GM19193 (cell line): Measurements from ENCODE around the gene PFKL.

Experiments used
- POLR2A ChIP-seq: IDR thresholded peaks from 4 replicates; pipeline ENCODE4 v1.6.1; 2011; ENCODE audit not compliant: insufficient read depth, insufficient read length; ENCODE audit errors: extremely low read depth

Gene PFKL

DNA sequence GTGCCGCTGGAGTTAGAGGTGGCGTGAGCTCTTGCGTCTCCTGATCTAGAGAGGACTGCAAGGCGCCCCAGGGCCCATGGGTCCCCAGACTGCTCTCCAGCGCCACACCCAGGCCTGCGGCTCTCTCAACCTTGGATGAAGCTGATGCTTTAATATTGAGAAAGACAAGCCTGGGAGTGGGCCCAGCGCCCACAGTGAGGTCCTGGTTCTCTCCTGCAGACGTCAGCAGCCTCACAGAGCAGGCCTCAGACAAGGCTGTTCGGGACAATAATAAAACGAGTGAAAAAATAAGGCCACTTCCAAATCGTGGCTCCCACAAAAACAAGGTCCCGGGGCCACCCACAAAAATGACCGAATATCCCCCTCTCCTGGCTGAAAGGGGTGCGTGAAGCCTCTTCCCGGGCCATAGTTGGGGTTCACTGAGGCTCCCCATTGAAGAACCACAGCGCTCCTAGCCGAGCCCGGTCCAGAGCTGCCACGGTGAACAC is 32.2 kb upstream of the PFKL start:
- TF ChIP-seq POLR2A: no peak

DNA sequence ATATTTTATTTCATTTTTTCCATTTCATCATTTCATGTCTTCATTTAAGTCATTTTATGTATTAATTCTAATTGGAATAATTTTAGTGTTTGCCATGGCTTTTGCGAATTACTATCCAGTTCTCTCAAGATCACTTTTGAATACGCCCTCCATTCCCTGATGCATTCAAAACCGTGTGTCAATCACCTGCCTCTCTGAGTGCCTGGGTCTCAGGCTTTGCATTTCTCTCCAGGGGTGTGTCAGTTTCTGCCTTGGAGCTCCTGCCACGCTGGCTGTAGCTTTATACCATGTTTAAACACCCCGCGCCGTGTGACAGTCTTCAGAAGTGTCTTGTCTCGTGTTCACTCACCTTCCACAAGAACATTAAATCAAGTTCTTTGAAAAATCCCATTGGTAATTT is 30.8 kb upstream of the PFKL start:
- no peak for TF ChIP-seq POLR2A

DNA sequence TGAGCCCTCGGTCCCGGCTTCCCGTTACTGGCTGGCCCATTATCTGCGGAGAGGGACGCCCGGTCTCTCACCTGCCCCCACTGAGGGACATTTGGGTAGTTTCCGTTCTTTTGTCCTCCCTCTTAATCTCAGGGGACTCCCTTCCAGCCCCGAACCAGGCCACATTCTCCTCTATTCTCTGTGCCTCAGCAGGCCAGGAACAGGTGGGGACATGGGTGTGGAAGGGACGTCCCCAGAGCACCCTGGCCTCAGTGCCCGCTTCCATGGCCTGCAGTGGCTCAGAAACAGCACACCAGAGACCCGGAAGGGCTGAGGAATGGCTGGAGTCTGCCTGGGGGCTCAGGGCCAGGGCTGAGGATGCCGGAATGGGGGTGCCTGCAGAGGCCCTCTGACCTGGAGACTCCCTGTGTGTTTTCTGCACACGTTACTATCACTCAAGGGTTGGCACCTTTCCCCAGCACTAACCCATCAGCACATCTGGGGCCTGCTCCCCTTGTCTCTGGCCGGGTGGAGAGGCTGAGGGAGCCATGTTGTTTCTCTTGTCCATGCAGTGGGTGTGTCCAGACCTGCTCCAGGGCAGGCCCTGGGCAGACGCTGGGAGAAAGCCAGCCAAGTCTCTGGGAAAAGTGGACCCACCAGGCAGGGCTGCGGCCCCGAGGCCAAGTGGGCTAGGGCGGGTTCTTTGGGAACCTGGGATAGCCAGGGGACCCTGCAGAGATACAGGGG is 28.1 kb upstream of the PFKL start:
- no peak for TF ChIP-seq POLR2A

DNA sequence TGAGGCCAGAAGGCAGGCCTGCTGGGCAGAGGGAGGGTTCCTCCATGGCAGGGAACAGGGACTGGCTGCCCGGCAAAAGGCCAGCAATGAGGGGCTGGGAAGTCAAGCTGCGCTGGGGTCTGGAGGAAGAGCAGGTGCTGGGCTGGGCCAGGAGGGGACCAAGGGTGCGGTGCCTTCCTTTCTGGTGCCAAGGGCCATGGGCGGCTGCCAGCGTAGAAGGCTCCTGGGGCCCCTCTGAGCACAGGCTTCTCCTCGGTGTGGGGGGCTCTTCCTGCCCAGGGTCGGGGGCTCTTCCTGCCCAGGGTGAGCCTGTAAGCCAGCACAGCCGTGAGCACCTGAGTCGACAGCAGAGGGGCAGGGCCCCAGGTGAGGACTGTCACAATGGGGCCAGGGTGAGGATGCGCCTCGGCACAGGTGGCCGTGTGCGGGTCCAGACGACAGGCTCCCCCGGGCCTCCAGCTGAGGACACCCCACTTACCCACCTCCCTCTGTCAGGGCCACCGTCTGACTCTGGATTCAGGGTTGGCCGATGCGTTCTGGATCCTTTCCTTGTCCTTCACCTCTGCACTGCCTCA is 27.5 kb upstream of the PFKL start:
- TF ChIP-seq POLR2A: no peak

DNA sequence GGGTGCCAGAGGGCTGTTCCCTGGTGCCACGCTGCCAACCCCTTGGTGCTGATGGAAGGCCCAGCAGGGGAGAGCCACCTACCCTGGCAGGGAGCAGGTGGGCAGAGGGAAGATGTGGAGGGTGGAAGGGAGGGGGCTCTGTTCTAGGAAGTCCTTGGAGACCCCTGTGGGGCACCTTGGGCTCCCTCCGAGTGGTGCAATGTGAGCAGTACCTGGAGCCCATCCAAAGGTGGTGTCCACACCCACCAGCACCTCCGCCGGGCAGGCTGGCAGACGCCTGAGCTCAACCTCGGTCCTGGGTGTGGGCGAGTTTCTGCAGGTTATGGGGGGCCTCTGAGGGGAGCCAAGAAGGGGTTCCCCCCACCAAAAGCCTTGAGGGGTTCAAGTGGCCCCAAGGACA is 26.8 kb upstream of the PFKL start:
- TF ChIP-seq POLR2A: no peak

DNA sequence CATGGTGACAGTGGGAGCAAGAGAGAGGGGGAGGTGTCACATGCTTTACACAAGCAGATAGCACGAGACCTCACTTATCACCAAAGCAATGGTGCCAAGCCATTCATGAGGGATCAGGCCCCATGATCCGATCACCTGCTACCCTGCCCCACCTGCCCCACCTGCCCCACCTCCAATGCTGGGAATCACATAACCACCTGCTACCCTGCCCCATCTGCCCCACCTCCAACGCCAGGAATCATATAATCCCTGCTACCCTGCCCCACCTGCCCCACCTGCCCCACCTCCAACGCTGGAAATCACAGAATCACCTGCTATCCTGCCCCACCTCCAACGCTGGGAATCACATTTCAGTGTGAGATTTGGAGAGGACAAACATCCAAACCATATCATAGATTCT is 24.8 kb upstream of the PFKL start:
- TF ChIP-seq POLR2A: no peak

DNA sequence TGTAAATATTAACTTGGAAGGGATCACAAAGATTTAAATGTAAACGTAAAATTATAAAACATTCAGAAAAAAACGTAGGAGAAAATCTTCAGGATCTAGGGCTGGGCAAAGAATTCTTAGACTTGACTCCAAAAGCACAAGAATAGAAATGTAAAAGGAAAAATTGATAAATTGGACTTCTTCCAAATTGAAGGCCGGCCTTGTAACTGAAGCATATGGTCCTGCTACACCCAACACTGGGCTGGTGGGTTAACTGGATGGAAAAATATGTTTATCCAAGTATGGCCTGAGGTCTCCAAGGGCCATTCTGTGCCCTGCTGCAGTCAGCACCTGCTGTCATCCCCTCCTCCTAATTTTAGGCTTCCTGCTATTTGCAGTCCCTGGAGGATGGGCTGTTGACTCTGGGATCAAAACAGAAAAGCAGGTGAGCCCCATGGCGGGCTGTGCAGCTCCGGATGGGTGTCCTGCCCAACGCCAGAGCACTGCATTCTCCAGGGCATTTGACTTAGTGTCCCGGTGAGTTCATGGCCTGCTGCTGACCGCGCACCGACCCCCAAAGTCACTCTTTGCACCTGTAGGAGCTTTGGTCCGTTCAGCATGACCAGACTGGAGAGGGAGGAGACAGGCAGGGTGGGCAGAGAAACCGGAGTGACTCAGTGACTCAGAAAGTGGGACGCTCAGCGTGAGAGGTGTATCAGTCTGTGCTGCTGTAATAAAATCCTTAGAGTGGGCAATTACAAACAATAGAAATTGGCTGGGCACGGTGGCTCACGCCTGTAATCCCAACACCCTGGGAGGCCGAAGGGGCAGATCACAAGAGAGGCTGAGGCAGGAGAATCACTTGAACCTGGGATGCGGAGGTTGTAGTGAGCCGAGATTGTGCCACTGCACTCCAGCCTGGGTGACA is 20.2 kb upstream of the PFKL start:
- TF ChIP-seq POLR2A: no peak

DNA sequence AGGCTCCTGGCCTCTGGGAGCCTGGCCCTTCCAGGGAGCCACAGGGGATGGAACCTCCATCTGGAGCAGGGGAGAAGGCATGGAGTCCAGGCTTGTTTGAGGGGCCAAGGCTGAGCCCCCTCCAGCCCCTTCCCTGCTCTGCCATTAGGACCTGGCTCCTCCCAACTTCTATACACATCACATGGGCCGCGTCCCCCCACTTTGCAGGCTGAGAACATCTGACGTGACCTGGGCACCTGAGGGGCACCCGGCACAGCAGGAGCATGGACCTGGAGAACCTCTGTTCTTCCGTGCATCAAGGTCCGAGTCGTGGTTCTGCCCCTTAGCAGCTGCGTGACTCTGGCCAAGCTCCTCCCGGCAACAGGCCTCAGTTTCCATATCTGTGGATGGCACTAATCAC is 18.1 kb upstream of the PFKL start:
- no peak for TF ChIP-seq POLR2A

DNA sequence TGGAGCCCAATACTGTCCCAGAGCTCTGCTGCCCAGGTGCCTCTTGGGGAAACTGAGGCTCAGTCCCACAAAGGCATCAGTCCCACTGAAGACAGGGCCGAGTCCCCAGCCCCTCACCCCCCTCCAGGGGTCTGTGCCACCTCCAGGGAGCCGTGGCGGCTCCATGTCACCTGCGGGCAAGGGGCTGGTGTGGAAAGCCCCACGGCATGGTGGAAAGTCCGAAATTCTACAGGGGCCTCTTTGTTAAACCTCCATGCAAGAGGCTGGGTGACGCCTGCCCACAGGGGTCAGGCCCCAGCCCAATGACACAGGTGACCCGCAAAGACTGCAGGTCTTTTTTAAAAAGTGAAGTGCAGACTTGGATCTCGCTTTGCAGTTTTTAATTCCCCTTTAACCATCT is 17.5 kb upstream of the PFKL start:
- TF ChIP-seq POLR2A: no peak

DNA sequence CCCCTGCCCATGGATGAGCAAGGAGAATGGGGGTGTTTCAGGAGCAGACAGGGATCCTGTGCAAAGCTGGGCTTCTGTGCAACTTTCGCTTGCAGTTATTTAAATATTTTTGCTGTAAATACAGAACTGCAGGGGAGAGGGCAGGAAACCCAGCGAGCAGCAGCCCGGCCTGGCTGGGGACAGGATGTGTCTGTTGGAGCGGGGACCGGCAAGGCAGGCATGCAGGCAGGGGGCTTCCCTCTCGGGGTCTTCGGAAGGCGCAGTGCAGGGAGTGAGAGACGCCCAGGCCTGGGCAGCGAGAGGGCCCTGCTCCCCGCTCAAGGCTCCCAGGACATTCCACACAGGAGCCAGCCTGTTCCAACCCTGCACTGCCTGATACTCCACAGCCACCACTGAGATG is 15.9 kb upstream of the PFKL start:
- no peak for TF ChIP-seq POLR2A

DNA sequence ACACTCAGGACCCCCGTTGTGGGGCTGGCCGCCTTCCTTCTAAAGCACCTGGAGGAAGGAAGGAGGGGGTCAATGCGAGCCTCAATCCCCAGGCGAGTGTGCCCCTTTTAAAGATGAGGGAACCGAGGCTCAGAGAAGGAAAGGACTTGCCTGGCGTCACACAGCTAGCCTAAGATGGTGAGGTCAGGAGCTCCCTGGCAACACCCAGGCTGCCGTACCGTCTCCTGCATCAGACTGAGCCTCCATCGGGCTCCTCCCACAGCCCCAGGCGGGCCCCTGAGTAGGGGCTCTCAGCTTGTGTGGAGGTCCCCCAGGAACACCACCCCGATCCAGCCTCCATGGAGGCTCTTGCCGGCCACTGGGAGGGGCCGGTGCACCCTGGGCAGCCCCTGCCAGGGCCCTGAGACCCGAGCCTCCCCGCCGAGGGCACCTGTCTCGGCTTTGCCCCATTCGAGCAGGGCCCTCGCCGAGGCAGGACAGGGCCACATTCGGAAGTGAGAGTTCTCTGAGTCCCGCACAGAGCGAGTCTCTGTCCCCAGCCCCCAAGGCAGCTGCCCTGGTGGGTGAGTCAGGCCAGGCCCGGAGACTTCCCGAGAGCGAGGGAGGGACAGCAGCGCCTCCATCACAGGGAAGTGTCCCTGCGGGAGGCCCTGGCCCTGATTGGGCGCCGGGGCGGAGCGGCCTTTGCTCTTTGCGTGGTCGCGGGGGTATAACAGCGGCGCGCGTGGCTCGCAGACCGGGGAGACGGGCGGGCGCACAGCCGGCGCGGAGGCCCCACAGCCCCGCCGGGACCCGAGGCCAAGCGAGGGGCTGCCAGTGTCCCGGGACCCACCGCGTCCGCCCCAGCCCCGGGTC is 14.5 kb upstream of the PFKL start, which contains the start of gene AIRE:
AIRE (plus strand) TSS at position 739 of the 855 bp plus-strand sequence. CDS start 131 bp downstream, outside the sequence.
- no peak for TF ChIP-seq POLR2A

DNA sequence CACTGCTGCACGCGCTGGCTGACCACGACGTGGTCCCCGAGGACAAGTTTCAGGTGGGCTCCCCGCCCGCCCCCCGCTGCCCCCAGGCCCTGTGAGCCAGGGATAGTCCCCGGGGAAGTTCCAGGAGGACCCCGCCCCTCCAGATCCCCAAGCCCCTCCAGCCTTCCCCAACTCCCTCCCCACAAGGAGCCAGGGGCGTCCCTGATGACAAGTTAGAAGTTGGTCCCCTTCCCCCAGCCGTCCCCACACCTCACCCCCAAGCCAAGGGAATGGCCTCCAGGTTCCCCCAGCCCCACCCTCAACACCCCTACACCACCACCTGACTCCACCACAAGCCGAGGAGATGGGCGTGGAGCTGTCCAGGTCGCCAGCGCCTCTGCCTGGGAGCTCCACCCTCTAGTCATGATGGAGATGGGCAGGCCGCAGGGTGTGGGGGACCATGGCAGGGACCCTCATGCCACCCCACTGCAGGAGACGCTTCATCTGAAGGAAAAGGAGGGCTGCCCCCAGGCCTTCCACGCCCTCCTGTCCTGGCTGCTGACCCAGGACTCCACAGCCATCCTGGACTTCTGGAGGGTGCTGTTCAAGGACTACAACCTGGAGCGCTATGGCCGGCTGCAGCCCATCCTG is 13.7 kb upstream of the PFKL start:
- TF ChIP-seq POLR2A: no peak

DNA sequence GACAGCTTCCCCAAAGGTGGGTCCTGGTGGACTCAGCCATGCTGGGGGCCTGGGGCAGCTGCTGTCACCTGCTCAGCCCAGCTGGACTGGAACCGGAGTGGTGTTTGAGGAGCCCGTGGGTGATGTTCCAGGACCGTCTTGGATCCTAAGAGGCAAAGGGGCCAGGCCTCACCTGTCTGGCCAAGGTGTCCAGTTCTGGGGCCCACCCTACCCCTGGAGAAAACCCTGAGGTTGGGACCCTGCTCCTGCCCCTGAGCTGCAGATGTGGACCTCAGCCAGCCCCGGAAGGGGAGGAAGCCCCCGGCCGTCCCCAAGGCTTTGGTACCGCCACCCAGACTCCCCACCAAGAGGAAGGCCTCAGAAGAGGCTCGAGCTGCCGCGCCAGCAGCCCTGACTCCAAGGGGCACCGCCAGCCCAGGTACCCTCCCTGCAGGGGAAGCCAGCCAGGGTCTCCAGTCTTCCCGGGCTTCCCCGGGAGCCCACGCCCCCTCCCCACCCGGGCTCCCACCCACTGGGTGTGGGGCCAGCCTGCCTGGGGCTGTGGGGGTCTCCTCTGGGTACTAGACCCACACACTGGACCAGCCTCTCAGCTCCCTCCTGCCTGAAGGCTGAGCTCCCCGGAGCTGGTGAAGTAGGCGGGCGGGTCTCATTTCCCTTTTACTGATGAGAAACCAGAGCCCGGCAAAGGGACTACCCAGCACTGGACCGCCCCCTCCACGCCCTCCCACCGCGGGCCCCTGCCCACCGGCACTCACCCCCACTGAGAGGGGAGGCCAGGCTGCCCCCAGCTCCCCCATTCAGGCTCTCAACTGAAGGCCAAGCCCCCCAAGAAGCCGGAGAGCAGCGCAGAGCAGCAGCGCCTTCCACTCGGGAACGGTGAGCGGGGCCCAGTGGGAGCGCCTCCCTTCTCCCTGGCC is 12.9 kb upstream of the PFKL start:
- TF ChIP-seq POLR2A: no peak
